Measurements from ENCODE around the gene SLC46A1.

SLC46A1 gene

DNA sequence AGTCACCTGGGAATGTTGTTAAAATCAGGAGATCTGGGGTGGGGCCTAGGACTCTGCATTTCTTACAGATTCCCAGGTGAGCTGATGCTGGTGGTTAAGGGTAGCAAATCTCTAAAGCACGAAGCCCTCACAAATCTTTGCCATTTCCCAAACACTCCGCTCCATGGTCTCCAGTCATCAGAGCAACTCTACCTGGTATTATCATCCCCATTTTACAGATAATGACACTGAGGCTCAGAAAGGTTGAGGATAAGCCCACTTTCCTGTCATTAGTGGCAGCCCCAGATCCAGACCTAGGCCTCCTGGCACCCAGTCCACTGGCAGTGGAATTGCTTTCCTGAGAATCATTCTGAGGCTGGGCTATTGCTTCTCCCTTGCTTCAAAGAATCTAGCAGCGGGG lies 8.7 kb downstream of the SLC46A1 start:
- Histone ChIP-seq H3K36me3 (no peaks in the 10 kb centered on the region), H3K4me3 (ENCODE audit: low read depth in 1 of 2, low read length in 1 of 2) (no peak overlapping the region)
- TF ChIP-seq CTCF (IDR thresholded peaks at IDR 0.05) = no peak

GRCh38 chr17:28396635-28397239 lies 9.3 kb downstream of the SLC46A1 start:
- Histone ChIP-seq H3K27ac (no peak overlapping the region), H3K9me3 (no peaks in the 10 kb centered on the region), H3K36me3 (no peaks in the 10 kb centered on the region), H3K4me1 (ENCODE audit: control insufficient read depth in 1 of 2, insufficient read depth in 1 of 2, low read depth in 1 of 2, low read length in 1 of 2) (no peaks in the 10 kb centered on the region), H3K4me3 (ENCODE audit: low read depth in 1 of 2, low read length in 1 of 2) (no peak overlapping the region), H3K27me3 (no peaks in the 10 kb centered on the region)
- no peak for TF ChIP-seq CTCF (IDR thresholded peaks at IDR 0.05)

More for the DNA sequence above, 8.7 kb downstream of the SLC46A1 start:
- Histone ChIP-seq H3K27ac (no peak overlapping the region), H3K9me3 (no peaks in the 10 kb centered on the region), H3K4me1 (ENCODE audit: control insufficient read depth in 1 of 2, insufficient read depth in 1 of 2, low read depth in 1 of 2, low read length in 1 of 2) (no peaks in the 10 kb centered on the region), H3K27me3 (no peaks in the 10 kb centered on the region)

DNA sequence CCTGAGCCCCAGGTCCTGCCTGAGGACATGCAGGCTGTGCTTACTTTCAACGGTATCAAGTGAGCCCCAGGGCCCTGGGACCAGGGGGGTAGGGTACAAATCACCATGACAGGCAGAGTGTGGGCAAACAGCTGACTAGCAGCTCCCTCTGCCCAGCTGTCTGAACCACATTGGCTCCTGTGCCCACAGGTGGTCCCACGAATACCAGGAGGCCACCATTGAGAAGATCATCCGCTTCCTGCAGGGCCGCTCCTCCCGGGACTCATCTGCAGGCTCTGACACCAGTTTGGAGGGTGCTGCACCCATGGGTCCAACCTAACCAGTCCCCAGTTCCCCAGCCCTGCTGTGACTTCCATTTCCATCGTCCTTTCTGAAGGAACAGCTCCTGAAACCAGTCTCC lies 10.0 kb downstream of the SLC46A1 start:
- no peak for TF ChIP-seq CTCF (IDR thresholded peaks at IDR 0.05)
- H3K36me3 ChIP-seq = no peaks in the 10 kb centered on the region
- no peak overlapping the region for H3K4me3 ChIP-seq (ENCODE audit: low read depth in 1 of 2, low read length in 1 of 2)

DNA sequence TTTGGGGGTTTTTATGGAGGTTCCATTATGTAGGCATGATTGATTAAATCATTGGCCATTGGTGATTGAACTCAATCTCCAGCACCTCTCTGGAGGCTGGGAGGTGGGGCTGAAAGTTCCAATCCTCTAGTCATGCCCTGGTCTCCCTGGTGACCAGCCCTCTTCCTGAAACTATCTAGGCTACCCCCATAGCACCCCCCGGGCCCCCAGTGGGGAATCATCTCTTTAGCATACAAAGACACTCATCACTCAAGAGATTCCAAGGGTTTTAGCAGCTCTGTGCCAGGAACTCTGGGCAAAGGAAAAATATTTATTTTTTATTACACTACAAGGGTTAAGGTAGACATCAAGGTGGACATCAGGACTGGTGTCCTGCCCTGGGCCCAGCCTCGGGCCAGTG lies 10.6 kb downstream of the SLC46A1 start:
- H3K27ac ChIP-seq = no peak overlapping the region
- H3K36me3 ChIP-seq = no peaks in the 10 kb centered on the region
- TF ChIP-seq CTCF (IDR thresholded peaks at IDR 0.05) = no peak
- H3K27me3 ChIP-seq = no peaks in the 10 kb centered on the region
- no peaks in the 10 kb centered on the region for H3K9me3 ChIP-seq
- no peaks in the 10 kb centered on the region for H3K4me1 ChIP-seq (ENCODE audit: control insufficient read depth in 1 of 2, insufficient read depth in 1 of 2, low read depth in 1 of 2, low read length in 1 of 2)
- no peak overlapping the region for H3K4me3 ChIP-seq (ENCODE audit: low read depth in 1 of 2, low read length in 1 of 2)

More for the DNA sequence above, 10.0 kb downstream of the SLC46A1 start:
- Histone ChIP-seq H3K9me3 (no peaks in the 10 kb centered on the region), H3K4me1 (ENCODE audit: control insufficient read depth in 1 of 2, insufficient read depth in 1 of 2, low read depth in 1 of 2, low read length in 1 of 2) (no peaks in the 10 kb centered on the region), H3K27me3 (no peaks in the 10 kb centered on the region), H3K27ac (no peak overlapping the region)

GRCh38 chr17:28394337-28395116 lies 11.5 kb downstream of the SLC46A1 start:
- Histone ChIP-seq H3K4me1 (ENCODE audit: control insufficient read depth in 1 of 2, insufficient read depth in 1 of 2, low read depth in 1 of 2, low read length in 1 of 2) (no peaks in the 10 kb centered on the region), H3K27me3 (no peaks in the 10 kb centered on the region), H3K9me3 (no peaks in the 10 kb centered on the region), H3K4me3 (ENCODE audit: low read depth in 1 of 2, low read length in 1 of 2) (no peak overlapping the region), H3K36me3 (no peaks in the 10 kb centered on the region), H3K27ac (no peak overlapping the region)
- no peak for TF ChIP-seq CTCF (IDR thresholded peaks at IDR 0.05)
